GM19239 (cell line): ENCODE results near the gene ARMH3.

ENCODE experiments used
- DNase-seq: peaks from one replicate; pipeline ENCODE4 v3.0.0; 2011; ENCODE audit warnings: low spot score; ENCODE audit not compliant: insufficient read length
- FAIRE-seq: peaks from 2 replicates; lab custom pipeline; 2011; peaks lifted over from hg19 to GRCh38; lab: Jason Lieb, UNC

Gene ARMH3

DNA sequence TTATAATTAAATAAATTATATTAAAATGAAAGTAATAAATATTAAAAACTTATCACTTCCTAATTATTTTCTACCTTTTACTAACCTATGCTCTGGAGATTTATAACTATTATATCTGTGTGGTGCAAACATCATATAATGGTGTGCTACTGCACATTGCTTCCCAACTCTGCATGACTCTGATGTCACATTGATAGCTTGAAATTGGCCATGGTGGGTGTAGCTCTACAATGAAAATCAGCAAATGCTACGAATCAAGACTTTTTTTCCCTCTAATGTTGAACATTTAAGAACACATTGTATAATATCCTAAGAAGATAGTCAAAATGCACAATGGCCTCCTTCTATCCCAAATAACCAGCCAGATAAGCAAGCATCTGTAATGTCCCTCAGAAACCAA, 99.1 kb downstream of the ARMH3 start:
- DNase-seq (no peak), FAIRE-seq (no peak)

DNA sequence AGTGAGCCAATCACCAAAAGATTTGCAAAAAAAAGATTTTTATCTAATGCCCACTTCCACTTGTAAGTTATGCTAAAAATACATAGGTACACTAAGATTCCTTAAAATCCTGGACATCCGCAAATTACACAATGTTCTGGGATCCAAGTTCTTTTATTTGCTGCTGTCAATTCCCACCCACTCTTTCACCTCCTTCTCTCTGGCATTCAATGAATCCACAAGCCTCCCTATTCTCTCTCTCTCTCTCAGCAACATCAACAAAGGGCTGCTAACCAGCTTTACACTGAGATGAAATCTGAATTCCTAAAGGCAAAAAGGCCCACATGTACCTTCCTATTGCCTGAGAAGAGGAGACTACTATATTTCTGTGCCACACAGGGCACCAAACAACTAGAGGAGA, 99.9 kb downstream of the ARMH3 start:
- DNase-seq (no peak), FAIRE-seq (no peak)

DNA sequence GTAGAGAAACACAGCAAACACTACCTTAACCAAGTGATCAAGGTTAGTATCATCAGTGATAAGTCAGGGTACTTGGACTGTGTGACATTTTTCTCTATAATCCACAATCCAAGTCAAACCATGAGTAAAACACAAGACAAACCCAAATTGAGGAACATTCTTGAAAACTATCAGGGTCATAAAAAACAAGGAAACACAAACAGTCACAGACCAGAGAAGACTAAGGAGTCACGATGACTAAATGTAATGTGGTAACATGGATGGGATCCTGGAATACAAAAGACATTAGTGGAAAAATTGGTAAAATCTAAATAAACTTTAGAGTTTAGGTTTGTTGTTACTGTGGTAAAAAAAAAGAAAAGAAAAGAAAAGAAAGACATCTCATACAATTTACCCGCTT, 103.8 kb downstream of the ARMH3 start:
- FAIRE-seq: peak; percentile 28
- no peak for DNase-seq

DNA sequence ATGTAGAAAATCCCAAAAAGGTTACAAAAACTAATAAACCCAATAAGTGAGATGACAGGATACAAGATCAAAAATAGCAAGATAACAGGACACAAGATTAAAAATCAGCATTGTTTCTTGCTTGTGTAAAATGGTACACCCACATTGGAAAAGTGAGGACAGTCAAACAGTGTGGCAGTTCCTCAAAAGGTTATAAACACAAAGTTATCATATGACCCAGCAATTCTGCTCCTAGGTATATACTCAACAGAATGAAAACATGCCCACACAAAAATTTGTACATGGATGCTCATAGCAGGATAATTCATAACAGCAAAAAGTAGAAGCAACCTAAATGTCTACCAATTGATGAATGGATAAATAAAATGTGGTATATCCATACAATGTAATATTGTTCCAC, 105.8 kb downstream of the ARMH3 start:
- FAIRE-seq: no peak
- DNase-seq: no peak

DNA sequence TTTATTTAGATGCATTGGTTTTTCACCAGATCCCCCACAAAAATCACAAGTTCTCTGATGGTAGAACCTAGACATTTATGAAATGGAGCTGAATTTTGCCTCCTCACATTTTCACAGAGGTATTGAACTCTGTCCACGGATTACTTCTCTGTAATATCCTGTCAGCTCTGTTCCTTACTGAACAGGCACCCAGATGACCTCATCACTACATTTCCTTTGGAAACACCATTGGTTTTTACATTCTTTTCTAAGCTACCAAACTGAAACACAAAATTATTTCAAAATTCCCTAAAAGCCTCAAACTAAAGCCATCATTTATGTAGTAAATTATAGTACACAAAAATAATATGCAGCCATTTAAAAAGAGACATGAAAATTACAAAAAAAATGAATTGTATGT, 114.1 kb downstream of the ARMH3 start:
- FAIRE-seq (no peak), DNase-seq (no peak)

DNA sequence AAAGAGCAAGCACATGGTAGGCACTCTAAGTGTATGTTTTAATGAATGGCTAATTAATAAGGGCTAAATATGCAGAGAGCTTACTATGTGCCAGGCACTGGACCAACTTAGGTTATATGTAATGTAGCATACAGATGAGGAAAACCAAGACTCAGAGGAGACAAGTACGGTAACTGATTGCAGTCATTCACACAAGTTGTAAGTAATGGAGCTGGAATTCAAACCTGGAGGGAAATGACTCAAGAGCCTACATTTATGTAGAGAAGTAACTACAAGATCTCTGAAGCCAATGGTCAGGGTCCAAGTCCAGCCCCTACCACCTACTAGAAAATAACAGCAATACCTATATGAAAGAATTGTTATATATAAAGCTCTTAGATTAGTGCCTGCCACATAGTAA, 115.1 kb downstream of the ARMH3 start:
- FAIRE-seq (no peak), DNase-seq (no peak)

DNA sequence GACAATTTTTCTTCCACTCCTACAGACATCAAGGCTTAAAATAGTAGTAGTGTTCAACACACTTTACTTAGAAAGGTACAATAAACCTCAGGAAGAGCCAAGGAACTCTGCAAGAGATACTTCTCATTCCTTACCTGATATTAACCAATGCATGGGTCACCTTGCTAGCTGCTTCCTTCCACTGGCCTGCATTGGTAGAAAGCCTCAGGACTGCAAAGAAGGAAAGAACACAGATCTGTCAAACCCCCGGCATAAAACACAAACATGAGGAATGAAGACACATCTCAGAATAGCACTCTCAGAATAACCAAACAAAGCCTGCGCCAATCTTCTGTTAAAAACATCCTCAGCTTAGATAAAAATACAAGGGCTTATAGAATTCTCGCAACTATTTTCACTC, 116.2 kb downstream of the ARMH3 start:
- no peak for DNase-seq
- peak; percentile 33 for FAIRE-seq

DNA sequence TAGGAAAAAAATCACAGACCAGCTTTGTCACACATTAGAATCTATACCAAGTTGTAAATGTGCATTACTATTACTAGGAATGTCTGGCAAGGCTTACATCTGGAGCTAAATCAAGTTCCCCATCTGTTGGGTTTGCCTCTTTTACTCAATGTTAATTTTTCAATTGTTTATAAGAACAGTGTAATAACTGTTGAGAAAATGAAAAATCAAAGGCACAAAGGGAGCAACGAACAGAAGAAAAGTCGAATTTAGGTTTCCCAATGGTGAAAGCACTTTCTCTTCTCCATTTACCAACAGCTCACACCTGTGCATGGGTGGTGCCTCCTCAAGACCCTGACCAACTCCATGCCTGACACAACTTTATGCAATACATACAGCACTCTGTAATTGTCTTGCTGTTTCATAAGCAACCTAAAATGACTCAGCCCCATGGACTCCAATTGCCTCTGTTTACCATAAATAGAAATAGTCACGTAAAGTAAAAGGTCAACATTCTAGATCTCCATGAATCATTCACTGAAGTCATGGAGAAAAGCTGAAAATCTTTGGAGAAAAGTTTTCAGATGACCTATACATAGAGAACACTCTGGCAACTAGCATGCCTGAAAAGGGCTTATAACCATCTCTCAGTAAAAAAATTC, 116.8 kb downstream of the ARMH3 start:
- FAIRE-seq: peak; percentile 62
- DNase-seq: no peak

DNA sequence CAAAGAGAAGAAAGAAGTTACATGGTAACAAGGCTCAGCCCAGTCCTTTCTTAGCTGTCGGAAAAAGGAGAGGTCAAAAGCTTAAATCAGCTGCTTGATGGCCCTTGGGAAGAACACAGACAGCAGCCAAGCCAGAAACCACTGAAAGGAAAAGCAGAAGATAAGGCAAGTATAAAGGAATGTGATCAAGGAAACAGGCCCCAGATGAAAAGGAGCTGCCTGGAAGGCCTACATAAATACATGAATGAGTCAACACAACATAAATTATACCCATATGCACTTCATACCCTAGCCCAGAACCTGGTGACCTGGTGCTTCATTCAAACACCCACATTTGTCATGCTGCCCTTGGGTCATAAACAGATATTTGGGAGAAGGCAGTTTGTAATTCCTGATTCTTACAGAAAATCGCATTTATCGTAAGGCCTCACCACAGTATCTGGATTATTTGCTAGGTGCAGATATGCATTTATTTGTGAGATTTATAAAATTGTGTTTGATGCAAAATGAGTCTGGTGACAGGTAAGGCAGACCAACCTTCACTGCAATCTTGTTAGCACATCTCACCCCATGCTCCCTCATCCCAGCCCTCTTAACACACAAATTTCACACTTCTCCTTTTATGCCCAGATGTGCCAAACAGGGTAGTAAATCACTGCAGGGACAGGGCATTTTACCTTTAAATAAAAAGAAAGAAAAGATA, 117.5 kb downstream of the ARMH3 start:
- FAIRE-seq: no peak
- DNase-seq: no peak

DNA sequence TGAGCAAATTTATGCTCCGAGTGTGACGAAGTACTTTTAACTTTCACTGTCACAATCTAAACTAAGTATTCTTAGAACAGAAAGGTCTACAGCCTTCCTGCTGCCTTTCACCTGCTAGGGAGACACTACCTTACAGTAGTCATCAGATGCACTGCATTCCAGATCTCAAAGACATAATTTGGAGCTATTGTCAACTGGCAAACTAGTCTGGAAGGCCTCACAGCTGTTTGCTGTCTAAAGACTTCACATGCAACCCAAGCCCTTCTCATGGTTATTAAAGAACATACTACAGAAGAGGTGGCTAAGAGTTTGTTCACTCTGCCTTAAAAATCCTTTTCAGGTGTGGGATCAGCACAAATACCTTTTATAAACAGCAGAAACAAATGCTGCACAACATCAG, 120.5 kb downstream of the ARMH3 start:
- FAIRE-seq: no peak

DNA sequence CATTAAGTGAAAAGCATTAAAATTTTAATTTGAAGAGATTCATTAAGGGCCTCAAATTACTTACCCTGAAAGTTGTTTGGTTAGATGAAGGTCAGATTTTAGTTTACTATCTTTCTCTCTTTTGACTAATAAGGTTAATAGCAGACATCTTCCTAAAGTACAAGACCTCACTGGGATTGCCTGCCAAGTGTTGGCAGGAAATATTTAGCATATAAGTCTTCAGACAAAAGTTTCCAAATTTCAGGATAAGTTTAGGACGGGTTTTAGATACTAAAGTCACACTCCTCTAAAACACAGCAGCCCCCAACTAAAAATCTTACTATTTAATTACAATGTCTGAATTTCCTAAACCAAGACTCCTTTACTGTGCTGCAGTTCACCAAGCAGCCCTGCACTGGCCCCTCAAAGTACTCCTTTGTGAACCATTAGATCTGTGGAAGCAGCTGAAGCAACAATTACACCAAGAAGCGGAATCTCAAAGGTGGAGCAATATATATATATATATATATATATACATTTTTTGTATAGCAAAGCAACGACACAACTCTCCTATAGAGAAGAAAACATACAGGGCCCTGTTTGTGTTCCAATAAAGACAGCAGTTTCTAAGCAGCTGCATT, 121.2 kb downstream of the ARMH3 start:
- DNase-seq (no peak), FAIRE-seq (no peak)

More for the DNA sequence above, 120.5 kb downstream of the ARMH3 start:
- no peak for DNase-seq

DNA sequence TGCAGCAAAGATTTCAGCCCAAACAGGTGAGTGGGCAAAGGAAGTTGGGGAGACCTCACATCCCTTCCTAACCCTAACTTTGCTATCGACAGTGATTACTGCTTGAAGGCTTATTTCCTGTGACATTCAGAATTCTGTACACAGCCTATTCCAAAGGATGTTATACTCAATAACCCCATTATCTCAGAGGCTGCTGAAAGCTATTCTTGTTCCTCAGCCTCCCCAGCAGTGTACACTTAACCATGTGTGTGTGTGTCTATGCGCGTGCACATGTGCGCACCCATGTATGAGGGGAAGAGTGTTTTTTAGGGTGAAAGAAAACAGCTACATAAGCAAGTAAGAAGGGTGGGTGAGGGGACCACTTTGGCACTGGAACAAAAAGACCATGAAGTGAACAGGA, 122.0 kb downstream of the ARMH3 start:
- DNase-seq: no peak
- FAIRE-seq: no peak

DNA sequence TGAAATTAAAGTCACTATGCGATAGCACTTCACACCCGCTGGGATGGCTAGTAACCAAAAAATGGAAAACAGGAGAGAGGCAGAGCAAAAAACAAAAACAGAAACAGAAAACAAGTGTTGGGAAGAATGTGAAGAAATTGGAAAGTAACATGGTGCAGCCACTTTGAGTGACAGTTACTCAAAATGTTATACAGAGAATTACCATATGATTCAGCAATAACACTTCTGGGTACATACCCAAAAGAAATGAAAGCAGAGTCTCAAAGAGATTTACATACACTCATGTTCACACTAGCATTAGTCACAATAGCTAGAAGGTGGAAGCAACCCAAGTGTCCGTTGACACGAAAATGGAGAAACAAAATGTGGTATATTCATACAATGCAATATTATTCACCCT, 123.8 kb downstream of the ARMH3 start:
- DNase-seq (no peak), FAIRE-seq (peak; percentile 11)

DNA sequence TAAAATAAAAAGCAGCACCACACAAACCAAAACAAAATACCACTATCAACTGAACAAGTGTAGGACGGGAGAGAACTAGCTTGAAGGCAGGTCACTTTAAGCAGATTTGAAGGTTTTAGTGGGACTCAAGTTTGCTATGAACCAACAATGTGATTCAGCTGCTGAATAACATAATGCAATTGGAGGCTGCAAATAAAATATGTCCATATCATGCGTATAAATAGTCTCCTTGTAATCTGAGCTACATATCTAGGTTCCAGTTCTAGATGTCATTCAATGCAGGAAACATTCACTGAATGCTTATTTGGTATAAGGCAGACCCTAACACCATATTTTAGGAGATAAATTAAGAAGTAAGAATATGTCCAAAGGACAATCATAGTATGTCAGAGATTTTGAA, 130.9 kb downstream of the ARMH3 start:
- FAIRE-seq (peak; percentile 71), DNase-seq (no peak)

DNA sequence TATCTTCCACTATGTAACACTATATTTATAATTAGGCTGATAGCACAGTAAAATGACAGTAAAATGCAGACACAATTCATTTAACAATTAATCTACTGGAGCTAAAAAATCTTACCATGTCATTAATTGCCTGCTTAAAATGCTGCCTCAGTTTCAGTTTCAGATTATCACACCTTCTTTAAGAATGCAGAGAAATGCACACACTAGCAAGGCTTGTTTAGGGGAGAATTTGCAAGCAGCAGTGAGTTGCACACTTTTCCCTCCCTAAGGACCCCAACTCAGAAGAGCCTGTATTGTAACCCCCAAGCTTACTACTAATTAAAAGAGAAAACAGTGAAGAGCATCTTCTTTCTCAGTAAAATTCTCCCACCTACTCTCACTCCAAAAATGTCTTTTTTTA, 132.7 kb downstream of the ARMH3 start:
- FAIRE-seq: peak; percentile 93
- DNase-seq: peak; percentile 14

DNA sequence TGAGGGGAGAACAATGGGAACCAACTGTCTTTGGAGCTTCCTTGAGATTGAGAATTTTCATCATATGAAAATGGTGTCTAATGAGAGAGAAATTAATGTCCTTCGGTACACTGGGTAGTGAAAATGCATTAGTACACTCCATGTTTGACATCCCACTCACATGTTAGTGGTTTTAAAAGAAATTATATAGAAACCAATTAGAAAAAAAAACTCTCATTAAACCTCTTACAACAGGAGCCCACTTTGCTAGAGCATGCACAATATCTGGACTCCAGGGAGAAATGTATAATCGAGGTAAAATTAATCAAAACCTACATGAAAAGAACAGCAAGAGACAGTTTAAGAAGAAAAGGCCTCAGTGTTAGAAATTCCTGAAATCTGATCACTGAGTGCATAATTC, 133.1 kb downstream of the ARMH3 start:
- no peak for DNase-seq
- no peak for FAIRE-seq

DNA sequence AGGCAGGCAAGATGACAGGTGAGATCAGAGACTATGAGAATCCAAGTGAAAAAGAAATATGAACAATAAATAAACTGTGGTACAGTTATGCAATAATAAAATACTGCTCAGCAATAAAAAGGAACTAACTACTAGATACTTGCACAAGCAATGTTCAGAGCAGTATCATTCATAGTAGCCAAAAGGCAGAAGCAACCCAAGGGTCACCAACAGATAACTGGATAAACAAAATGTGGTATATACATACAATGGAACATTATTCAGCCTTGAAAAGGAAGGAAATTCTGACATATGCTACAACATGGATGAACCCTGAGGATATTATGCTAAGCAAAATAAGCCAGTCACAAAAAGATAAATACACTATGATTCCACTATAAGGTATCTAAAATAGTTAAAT, 135.4 kb downstream of the ARMH3 start:
- no peak for DNase-seq
- FAIRE-seq: peak; percentile 18

DNA sequence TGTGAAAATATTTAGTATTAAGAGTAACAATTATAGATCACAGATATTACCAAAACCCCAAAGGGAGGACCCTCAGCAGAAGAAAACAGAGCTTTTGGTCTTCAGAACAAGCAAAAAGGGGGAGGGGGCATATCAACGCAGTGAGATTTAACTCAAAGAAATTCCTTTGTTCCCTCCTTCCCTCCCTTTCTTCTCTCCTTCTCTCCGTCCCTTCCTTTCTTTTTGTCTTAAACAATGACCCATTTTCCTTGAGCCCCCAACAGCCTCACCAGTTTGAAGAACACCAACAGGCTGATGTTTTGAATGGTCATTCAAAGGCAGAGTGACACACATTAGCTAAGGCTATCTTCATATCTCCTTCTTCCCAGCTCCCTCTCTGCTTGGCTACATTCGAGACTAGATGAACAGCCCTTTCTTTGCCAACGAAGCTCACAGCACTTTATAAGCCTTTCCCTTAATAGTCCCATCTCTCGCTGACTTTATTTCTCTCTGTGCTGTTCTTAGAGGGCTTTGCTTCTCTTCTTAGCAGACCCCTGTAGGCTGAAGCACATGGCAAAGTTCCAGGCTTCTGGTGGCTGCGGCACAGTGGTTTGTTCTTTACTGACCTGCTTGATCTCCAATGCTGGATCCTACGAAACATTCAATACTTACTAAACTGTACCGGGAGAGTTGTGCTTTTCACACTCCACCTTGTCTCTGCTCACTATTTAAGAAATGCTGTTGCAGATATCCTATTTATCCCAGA, 136.8 kb downstream of the ARMH3 start:
- no peak for DNase-seq
- FAIRE-seq: no peak

DNA sequence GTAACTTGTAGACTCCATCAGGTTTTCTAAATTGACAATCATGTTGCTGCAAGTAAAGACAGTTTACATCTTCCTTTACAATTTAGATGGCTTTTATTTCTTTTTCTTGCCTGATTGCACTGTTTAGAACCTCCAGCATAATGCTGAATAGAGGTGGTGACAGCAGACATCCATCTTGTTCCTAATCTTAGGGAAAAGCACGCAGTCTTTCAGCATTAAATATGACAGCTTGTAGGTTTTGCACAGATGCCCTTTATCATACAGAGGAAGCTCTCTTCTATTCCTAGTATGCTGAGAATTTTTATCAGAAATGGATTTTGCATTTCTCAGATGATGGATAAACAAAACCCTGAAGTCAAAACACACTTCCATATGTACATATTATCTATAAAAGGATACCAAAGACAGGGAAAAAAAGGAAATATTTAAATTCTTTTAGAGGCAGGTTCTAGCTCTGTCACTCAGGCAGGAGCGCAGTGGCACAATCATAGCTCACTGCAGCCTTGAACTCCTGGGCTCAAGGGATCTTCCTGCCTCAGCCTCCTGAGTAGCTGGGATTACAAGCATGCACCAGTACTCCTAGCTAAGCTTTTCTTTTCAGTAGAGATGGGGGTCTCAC, 143.3 kb downstream of the ARMH3 start:
- no peak for DNase-seq
- FAIRE-seq: no peak

DNA sequence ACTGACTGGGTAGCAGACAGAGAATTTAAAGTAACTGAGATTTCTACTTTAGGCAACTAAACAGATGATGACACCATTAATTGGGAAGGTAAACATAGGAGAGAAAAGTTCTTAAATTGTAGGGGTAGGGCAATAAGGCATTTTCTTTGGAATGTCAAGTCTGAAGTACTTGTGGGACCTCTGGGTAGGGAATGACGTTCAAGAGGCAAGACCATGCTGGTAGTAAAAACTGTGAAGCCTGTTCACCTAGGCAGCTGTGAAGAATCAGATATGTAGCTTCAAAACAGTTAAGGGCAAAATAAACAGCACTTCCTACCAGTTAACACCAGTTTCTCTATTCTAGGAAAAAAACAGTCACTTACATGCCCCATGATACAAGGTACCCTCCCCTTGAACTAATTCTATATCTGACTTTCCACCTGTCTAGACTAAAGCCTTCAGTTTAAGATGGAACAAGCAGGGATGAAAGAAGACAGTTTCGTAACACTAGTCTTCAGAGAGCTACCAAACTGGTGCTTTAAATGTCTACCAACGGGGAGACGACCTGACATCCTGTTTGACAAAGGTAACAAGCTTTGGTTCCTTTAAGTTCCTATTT, 149.3 kb downstream of the ARMH3 start:
- FAIRE-seq: peak; percentile 70

More for the DNA sequence above, 149.3 kb downstream of the ARMH3 start:
- DNase-seq: no peak
